Neutrophil (primary cell): ENCODE data around the gene HMBS.
A peak's percentile ranks its signal among the peaks of the same experiment; 100 is the strongest.
"Not testable (repeated sequence)": the region's sequence is repeated elsewhere in the genome, so short reads cannot be mapped to it uniquely, and the experiment has no call there.

Source experiments
- H3K27ac ChIP-seq: fragments of 200-600 bp; sonication (generic); 2 replicates; pipeline ENCODE4 v1.5.1; 2016; ENCODE audit warnings: mild to moderate bottlenecking, moderate library complexity
- H3K27me3 ChIP-seq: fragments of 200-600 bp; sonication (generic); 2 replicates; pipeline ENCODE4 v1.6.0; 2016; ENCODE audit warnings: mild to moderate bottlenecking
- H3K36me3 ChIP-seq: fragments of 200-600 bp; sonication (generic); 2 replicates; pipeline ENCODE4 v1.5.1; 2017
- H3K4me1 ChIP-seq, 2 experiments: fragments of 200-600 bp in 1 of 2; sonication (generic) in 1 of 2; 1 replicate in 1 of 2; 2 replicates in 1 of 2; pipeline versions ENCODE4 v1.5.1 to v1.6.1; 2013 to 2016; ENCODE audit warnings: low read depth in 1 of 2, low read length in 1 of 2, mild to moderate bottlenecking in 1 of 2, moderate library complexity in 1 of 2; ENCODE audit not compliant: control insufficient read depth in 1 of 2, insufficient read depth in 1 of 2
- H3K4me3 ChIP-seq, 2 experiments: fragments of 200-600 bp in 1 of 2; sonication (generic) in 1 of 2; 1 replicate in 1 of 2; 2 replicates in 1 of 2; pipeline ENCODE4 v1.5.1; 2013 to 2016; ENCODE audit warnings: low read depth in 1 of 2, low read length in 1 of 2, mild to moderate bottlenecking in 1 of 2, moderate library complexity in 1 of 2
- H3K9me3 ChIP-seq: fragments of 200-600 bp; sonication (generic); 2 replicates; pipeline ENCODE4 v1.5.1; 2016
- TF ChIP-seq, protein P1 (sequence below): fragments of 200-600 bp; sonication (generic); IDR thresholded peaks from 2 replicates; pipeline ENCODE4 v1.5.1; 2016; ENCODE audit warnings: antibody characterized with exemption

The HMBS gene

DNA sequence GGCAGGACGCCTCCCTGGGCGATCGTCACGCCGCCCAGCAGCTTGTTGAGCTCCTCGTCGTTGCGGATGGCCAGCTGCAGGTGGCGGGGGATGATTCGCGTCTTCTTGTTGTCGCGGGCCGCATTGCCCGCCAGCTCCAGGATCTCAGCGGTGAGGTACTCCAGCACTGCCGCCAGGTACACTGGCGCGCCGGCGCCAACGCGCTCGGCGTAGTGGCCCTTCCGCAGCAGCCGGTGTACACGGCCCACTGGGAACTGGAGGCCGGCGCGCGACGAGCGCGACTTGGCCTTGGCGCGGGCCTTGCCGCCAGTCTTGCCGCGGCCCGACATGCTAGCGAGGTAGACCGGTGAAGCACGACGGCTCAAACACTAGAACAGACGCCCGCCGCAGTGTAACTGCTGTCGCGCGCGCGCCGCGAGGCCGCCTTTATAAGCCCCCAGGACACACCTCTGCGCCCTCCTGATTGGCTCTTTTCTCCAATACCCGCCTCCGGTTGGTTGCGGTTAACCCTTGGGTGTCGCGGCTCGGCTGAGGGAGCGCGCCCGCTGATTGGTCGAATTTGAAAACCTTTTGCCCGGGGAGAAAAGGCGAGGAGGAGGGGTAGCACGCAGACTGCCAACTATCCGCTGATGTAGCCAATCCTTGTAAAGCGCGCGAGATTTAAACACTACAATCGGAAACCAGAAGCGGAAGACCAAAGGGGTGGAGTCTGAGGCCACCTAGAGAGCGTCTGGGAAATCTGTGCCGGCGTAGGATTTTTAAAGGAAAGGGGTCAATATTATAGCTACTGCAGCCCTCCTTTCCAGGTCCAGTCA is 10.6 kb downstream of the HMBS start:
- no peaks in the 10 kb centered on the region for H3K36me3 ChIP-seq
- peak overlapping the region; percentile 71 to 94 for H3K4me3 ChIP-seq
- H3K4me1 ChIP-seq, result peaks cover 50 to 53% of the 10 kb centered on the region in 2 experiments
- TF ChIP-seq, protein P1, sequence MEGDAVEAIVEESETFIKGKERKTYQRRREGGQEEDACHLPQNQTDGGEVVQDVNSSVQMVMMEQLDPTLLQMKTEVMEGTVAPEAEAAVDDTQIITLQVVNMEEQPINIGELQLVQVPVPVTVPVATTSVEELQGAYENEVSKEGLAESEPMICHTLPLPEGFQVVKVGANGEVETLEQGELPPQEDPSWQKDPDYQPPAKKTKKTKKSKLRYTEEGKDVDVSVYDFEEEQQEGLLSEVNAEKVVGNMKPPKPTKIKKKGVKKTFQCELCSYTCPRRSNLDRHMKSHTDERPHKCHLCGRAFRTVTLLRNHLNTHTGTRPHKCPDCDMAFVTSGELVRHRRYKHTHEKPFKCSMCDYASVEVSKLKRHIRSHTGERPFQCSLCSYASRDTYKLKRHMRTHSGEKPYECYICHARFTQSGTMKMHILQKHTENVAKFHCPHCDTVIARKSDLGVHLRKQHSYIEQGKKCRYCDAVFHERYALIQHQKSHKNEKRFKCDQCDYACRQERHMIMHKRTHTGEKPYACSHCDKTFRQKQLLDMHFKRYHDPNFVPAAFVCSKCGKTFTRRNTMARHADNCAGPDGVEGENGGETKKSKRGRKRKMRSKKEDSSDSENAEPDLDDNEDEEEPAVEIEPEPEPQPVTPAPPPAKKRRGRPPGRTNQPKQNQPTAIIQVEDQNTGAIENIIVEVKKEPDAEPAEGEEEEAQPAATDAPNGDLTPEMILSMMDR, result no peak
- H3K27me3 ChIP-seq, result no peaks in the 10 kb centered on the region
- peak overlapping the region; percentile 82 for H3K27ac ChIP-seq
- H3K9me3 ChIP-seq, result no peaks in the 10 kb centered on the region

DNA sequence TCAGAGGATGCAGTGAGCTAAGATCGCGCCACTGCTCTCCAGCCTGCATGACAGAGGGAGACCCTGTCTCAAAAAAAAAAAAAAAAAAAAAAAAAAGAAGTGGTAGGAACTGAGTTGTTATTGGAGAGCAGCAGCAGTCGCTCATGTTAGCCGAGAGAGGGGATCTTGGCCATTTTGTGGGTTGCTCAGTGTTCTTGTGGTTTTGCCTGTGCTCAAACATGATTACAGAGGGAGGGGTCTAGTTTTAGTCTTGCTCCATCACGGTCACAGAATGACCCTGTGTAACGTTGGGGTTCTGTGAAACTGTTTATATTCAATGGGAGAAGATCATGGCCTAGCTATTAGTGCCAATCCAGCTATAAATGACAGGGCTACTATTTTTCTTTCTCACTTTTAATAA is 15.0 kb downstream of the HMBS start:
- Histone ChIP-seq H3K27ac (no peak overlapping the region), H3K4me1 (peaks cover 37 to 42% of the 10 kb centered on the region in 2 experiments), H3K36me3 (no peaks in the 10 kb centered on the region), H3K4me3 (no peak overlapping the region), H3K27me3 (no peaks in the 10 kb centered on the region), H3K9me3 (no peaks in the 10 kb centered on the region)
- TF ChIP-seq, protein P1, result no peak

DNA sequence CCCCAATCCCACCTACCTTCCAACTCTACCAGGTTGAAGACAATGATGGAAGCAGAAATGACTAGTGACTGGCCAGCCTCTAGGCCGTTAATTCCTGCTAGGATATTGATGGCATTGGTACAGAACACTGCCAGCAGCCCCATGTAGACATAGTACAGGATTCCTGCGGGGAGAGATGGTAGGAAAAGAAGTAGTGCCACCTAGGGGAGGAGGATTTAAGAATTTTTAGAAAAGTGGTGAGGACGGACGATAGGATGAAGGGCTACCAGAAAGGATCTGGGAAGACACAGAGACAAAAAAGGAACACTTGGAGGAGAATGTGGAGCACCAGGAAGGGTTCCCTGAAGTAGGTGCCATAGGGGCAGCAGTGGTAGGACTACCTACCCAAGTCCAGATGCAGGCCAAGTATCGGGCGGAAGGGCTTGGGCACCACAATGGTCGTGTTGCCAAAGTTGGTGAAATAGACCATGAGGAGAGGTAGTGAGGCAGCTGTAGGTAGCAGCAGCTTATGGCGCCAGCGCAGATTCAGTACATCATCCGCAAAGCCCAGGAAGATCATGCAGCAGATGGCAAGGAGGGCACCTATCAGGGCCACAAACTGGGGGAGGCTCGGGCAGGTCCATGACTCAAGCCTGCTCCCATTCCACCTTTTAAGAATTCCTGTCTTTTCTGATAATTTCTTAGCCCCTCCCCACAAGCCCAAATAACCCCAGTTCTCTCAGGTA is 15.7 kb downstream of the HMBS start:
- no peaks in the 10 kb centered on the region for H3K36me3 ChIP-seq
- H3K27me3 ChIP-seq, result no peaks in the 10 kb centered on the region
- no peaks in the 10 kb centered on the region for H3K9me3 ChIP-seq
- peaks cover 36 to 38% of the 10 kb centered on the region in 2 experiments for H3K4me1 ChIP-seq
- H3K4me3 ChIP-seq, result peak overlapping the region; percentile 77 to 79
- TF ChIP-seq, protein P1, result no peak
- H3K27ac ChIP-seq, result peak overlapping the region; percentile 81

DNA sequence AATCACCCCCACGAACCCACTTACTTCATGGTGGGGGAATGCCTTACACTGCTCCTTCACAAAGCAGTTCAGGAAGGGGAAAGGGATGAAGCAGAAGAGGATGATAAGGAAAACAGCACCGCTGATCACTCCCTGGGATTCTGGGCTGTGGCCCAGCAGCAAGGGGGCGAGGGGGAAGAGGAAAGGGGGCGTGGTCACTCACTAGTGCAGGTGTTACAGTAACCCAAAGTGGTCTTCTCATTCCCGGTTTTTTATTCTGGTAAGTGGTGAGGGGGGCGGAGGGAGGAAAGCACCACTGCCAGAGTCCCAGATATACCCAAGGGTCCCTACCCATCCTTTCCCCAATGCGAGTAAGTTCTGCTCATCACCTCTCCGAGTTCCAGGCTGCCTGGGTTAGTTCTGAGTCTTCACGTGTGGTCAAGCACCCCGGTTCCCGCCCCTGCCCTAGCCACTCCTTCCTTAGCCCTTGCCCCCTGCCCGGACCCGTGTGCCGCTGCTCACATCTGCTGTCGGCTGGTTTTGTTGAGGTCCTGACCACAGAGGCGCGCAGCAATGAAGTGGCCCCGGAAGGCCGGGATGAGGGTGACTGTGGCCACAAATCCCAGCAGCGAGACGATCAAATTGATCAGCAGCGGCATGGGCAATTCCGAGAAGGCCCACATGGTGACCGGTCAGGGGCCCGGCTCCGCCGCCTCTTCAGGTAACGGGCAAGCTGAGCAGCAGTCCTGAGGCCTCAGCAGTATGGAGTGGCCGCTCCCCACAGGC is 16.5 kb downstream of the HMBS start:
- TF ChIP-seq, protein P1, result peak; percentile 43

DNA sequence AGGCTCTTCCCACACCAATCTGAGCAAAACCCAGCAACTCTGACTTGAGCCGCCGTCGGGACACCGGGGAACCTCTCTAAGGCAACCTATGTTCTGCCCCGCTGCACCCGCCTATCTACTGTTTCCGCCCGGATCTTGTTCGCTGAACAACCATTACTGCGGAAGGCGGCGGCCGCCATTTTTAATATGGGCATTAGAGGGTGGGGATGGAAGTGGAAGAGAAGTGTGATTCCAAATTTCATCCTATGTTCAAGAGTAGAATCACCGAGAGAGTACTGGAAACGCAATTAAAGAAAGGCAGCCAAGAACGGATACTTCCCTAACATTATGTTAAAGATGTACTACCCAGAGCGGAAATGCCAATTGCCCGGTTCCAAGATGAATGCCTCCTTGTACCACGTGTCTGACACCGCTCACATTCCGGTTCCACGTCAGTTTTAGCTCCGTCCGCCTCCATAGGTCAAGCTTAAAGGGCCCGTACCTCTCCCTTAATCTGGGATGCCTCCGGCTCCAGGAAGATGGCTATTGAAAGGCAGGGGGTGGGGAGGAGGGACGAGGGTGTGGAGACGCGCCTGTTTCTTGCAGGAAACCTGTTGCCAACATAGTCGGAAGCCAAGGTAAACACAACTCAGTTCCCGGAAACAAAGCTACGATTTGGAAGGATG is 17.2 kb downstream of the HMBS start, which contains the start of gene DPAGT1:
Gene DPAGT1, minus strand, starts transcription at position 95 of the 665 bp plus-strand sequence. CDS start 198 bp downstream, outside the sequence.
- Histone ChIP-seq H3K9me3 (no peaks in the 10 kb centered on the region), H3K4me1 (peaks cover 43 to 45% of the 10 kb centered on the region in 2 experiments), H3K27me3 (no peaks in the 10 kb centered on the region), H3K4me3 (peak within 1 kb of the TSS; percentile 77 to 79), H3K27ac (peak within 1 kb of the TSS; percentile 81), H3K36me3 (no peaks in the 10 kb centered on the region)
- TF ChIP-seq, protein P1, result peak; percentile 22

More for the DNA sequence above, 16.5 kb downstream of the HMBS start:
- peak overlapping the region; percentile 81 for H3K27ac ChIP-seq
- peak overlapping the region; percentile 77 to 79 for H3K4me3 ChIP-seq
- no peaks in the 10 kb centered on the region for H3K27me3 ChIP-seq
- no peaks in the 10 kb centered on the region for H3K36me3 ChIP-seq
- H3K9me3 ChIP-seq, result no peaks in the 10 kb centered on the region
- peaks cover 36 to 39% of the 10 kb centered on the region in 2 experiments for H3K4me1 ChIP-seq

DNA sequence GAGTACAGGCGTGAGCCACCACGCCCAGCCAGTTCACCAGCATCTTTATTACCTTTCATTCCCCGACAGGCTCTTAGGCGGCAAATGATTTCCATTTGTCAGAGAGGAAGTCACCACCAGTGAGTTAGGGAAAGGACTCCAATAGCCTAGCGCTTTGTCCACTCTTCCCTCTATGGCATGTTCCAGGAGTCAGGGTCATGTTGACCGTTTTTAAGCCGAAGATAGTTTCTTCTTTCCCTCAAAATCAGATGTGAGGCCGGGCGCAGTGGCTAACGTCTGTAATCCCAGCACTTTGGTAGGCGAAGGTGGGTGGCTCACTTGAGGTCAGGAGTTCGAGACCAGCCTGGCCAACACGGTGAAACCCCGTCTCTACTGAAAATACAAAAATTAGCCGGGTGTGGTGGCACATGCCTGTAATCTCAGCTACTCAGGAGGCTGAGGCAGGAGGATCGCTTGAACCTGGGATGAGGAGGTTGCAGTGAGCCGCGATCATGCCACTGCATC is 18.5 kb downstream of the HMBS start:
- peaks cover 51 to 53% of the 10 kb centered on the region in 2 experiments for H3K4me1 ChIP-seq
- peak overlapping the region; percentile 9 for H3K27ac ChIP-seq
- not testable (repeated sequence) for H3K9me3 ChIP-seq, H3K27me3 ChIP-seq, H3K36me3 ChIP-seq, H3K4me3 ChIP-seq
